Natural killer cell (primary cell): Measurements from ENCODE around the gene SLC2A11. TPM values are rescaled to one million over a fixed set of nuclear protein-coding genes. Genes with fewer than 3 reads are reported as not detected.
"Not testable (repeated sequence)": the region's sequence is repeated elsewhere in the genome, so short reads cannot be mapped to it uniquely, and the experiment has no call there.

Experiments used
- ATAC-seq, 3 donors: fragments of 150-1000 bp in 2 of 3; fragments of 200-7000 bp in 1 of 3; cut with Tn5 transposase; 1 replicate in 1 of 3; 2 replicates in 2 of 3; pipeline ENCODE4 v1.10.0; 2021; ENCODE audit warnings: mild to moderate bottlenecking in 2 of 3, moderate library complexity in 2 of 3
- DNase-seq, 2 donors: peaks; one replicate each; pipeline versions ENCODE4 v3.0.0 to v3.0.0-alpha.2; 2013 to 2021; ENCODE audit warnings: mixed read lengths in 1 of 2
- H3K27ac ChIP-seq: one replicate; pipeline ENCODE4 v1.5.1; 2013; ENCODE audit warnings: mild to moderate bottlenecking, low read length
- H3K27me3 ChIP-seq: one replicate; pipeline ENCODE4 v1.6.1; 2013; ENCODE audit warnings: low read length; ENCODE audit not compliant: control insufficient read depth, insufficient read depth
- H3K36me3 ChIP-seq: one replicate; pipeline ENCODE4 v1.6.1; 2013; ENCODE audit warnings: low read length; ENCODE audit not compliant: control insufficient read depth, insufficient read depth
- H3K4me1 ChIP-seq: one replicate; pipeline ENCODE4 v1.6.1; 2013; ENCODE audit warnings: low read length; ENCODE audit not compliant: control insufficient read depth, insufficient read depth
- H3K4me3 ChIP-seq: one replicate; pipeline ENCODE4 v1.5.1; 2013; ENCODE audit warnings: low read length
- H3K9me3 ChIP-seq: one replicate; pipeline ENCODE4 v1.6.1; 2013; ENCODE audit warnings: low read length; ENCODE audit not compliant: control insufficient read depth, insufficient read depth
- H3K27ac Mint-ChIP-seq, 2 donors: one replicate each; pipeline ENCODE4 v1.8.0; 2022; ENCODE audit warnings: mild to moderate bottlenecking in 2 of 2, mixed read lengths in 2 of 2, moderate library complexity in 1 of 2
- H3K27me3 Mint-ChIP-seq, 2 donors: one replicate each; pipeline ENCODE4 v1.8.0; 2022; ENCODE audit warnings: low read depth in 2 of 2, mixed read lengths in 2 of 2
- H3K36me3 Mint-ChIP-seq: one replicate; pipeline ENCODE4 v1.8.0; 2022; ENCODE audit warnings: mixed read lengths
- H3K4me1 Mint-ChIP-seq, 2 donors: one replicate each; pipeline ENCODE4 v1.8.0; 2022; ENCODE audit warnings: mixed read lengths in 2 of 2
- H3K4me3 Mint-ChIP-seq: one replicate; pipeline ENCODE4 v1.8.0; 2022; ENCODE audit warnings: mild to moderate bottlenecking, moderate library complexity, mixed read lengths
- H3K9me3 Mint-ChIP-seq, 2 donors: one replicate each; pipeline ENCODE4 v1.8.0; 2022; ENCODE audit warnings: mixed read lengths in 2 of 2
- WGBS: methylation state at CpG from one replicate; pipeline ENCODE4 v1.1.7; 2013; ENCODE audit warnings: missing lambda C conversion rate; ENCODE audit not compliant: insufficient coverage; 5-methylcytosine and 5-hydroxymethylcytosine counted together
- intact Hi-C: fragments of 100-400 bp; cut with micrococcal nuclease; formaldehyde crosslinking; loops from one replicate; pipeline ENCODE4 v1.14.2; 2022
- total RNA-seq, 4 donors: library from RNA; stranded (reverse); fragments of 120-200 nt in 1 of 4; gene quantifications; one replicate each; pipeline versions ENCODE4 v1.2.3 to v1.2.4, GENCODE V29; 2013 to 2022
- TF ChIP-seq, protein P1 (sequence below): fragments of 200-600 bp; IDR thresholded peaks from one replicate; pipeline ENCODE4 v1.8.0; 2022; ENCODE audit warnings: antibody characterized with exemption

SLC2A11 gene
- total RNA-seq, 3 donors from 2014 or later (not counting 1 experiment from before 2014, with no cell fraction given), result 9.2 to 14.1 (median 11.8) TPM

DNA sequence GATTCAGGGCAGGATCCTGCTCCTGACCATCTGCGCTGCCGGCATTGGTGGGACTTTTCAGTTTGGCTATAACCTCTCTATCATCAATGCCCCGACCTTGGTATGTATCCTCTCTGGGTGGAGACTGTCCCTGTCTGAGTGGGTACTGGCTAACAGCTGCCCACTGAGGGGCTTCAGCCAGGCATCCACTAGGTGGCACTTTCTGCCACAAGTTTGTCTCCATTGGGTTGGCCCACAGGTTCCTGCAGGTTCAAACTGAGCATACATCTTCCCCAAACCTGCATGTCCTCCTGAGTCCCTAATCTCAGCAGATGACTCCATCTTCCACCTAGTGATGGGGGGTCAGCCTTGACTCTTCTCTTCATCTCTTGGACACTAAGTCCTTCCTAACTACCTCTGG, 4.4 kb downstream of the SLC2A11 start:
- peaks cover 15 to 16% of the 10 kb centered on the region in 2 donors for H3K4me1 Mint-ChIP-seq
- no peak overlapping the region for H3K4me3 ChIP-seq
- no peaks in the 10 kb centered on the region for H3K9me3 ChIP-seq
- no peak overlapping the region for H3K27ac ChIP-seq
- peak overlapping the region; percentile 17 for H3K4me3 Mint-ChIP-seq
- no peak overlapping the region for H3K27ac Mint-ChIP-seq
- DNase-seq (peak in 1 of 2 donors; percentile 40), ATAC-seq (no peak)
- 94% methylated on average over 3 of the region's 3 CpGs for WGBS
- TF ChIP-seq, protein P1, sequence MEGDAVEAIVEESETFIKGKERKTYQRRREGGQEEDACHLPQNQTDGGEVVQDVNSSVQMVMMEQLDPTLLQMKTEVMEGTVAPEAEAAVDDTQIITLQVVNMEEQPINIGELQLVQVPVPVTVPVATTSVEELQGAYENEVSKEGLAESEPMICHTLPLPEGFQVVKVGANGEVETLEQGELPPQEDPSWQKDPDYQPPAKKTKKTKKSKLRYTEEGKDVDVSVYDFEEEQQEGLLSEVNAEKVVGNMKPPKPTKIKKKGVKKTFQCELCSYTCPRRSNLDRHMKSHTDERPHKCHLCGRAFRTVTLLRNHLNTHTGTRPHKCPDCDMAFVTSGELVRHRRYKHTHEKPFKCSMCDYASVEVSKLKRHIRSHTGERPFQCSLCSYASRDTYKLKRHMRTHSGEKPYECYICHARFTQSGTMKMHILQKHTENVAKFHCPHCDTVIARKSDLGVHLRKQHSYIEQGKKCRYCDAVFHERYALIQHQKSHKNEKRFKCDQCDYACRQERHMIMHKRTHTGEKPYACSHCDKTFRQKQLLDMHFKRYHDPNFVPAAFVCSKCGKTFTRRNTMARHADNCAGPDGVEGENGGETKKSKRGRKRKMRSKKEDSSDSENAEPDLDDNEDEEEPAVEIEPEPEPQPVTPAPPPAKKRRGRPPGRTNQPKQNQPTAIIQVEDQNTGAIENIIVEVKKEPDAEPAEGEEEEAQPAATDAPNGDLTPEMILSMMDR, result no peak
- H3K36me3 Mint-ChIP-seq, result no peaks in the 10 kb centered on the region
- no peaks in the 10 kb centered on the region for H3K27me3 Mint-ChIP-seq
- peaks cover 15% of the 10 kb centered on the region for H3K4me1 ChIP-seq
- H3K36me3 ChIP-seq, result no peaks in the 10 kb centered on the region
- no peaks in the 10 kb centered on the region for H3K9me3 Mint-ChIP-seq
- no peaks in the 10 kb centered on the region for H3K27me3 ChIP-seq
- intact Hi-C loops, result no loop called here

DNA sequence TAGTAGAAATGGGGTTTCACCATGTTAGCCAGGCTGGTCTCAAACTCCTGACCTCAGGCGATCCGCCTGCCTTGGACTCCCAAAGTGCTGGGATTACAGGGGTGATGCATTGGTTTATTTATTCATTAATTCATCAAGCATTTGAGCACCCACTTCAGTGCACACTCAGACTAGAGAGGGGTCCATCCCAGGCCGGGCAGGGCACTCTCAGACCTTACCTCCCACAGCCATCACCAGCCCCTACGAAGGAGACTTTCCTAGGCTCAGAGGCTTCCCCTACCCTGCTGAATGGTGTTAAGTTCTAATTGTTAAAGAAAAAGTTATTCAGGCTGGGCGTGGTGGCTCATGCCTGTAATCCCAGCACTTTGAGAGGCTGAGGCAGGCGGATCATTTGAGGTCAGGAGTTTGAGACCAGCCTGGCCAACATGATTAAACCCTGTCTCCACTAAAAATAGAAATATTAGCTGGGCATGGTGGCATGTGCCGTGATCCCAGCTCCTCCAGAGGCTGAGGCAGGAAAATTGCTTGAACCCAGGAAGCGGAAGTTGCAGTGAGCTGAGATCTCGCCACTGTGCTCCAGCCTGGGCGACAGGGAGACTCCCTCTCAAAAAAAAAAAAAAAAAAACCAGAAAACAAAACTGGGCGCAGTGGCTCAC, 7.0 kb downstream of the SLC2A11 start:
- H3K9me3 Mint-ChIP-seq, H3K36me3 Mint-ChIP-seq, H3K4me1 ChIP-seq, H3K27ac Mint-ChIP-seq, ATAC-seq, H3K4me1 Mint-ChIP-seq, intact Hi-C loops, H3K4me3 ChIP-seq, DNase-seq, H3K9me3 ChIP-seq, H3K4me3 Mint-ChIP-seq, H3K27me3 ChIP-seq, H3K27me3 Mint-ChIP-seq, H3K27ac ChIP-seq: not testable (repeated sequence)
- peaks cover 18% of the 10 kb centered on the region for H3K36me3 ChIP-seq
- 93% methylated on average over 9 of the region's 11 CpGs for WGBS

DNA sequence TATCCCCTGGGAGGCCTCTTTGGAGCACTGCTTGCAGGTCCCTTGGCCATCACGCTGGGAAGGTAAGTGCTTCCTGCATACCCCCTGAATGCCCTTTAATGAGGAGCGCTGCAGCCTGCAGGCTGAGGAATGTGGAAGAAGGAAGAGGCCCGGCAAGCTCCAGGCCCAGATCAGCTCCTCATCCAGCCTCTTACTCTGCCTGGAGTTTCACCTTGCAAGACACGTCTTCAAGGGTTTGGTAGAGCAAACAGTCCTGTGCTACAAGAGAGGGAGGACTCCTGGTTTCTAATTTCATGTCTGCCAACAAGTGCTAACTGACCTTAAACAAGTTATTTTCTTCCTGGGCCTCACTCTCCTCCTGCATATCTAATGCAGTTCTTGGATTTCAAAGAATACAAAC, 10.9 kb downstream of the SLC2A11 start:
- H3K27me3 Mint-ChIP-seq, result no peaks in the 10 kb centered on the region
- intact Hi-C loops, result no loop called here
- Histone ChIP-seq H3K27ac (no peak overlapping the region), H3K27me3 (no peaks in the 10 kb centered on the region), H3K9me3 (no peaks in the 10 kb centered on the region), H3K36me3 (peaks cover 25% of the 10 kb centered on the region), H3K4me1 (no peaks in the 10 kb centered on the region), H3K4me3 (no peak overlapping the region)
- 100% methylated on average over 4 of the region's 4 CpGs for WGBS
- no peaks in the 10 kb centered on the region for H3K9me3 Mint-ChIP-seq
- H3K4me3 Mint-ChIP-seq, result no peak overlapping the region
- DNase-seq, result no peak
- no peaks in the 10 kb centered on the region for H3K4me1 Mint-ChIP-seq
- no peak for ATAC-seq
- no peaks in the 10 kb centered on the region for H3K36me3 Mint-ChIP-seq
- no peak overlapping the region for H3K27ac Mint-ChIP-seq
- TF ChIP-seq, protein P1, result no peak

DNA sequence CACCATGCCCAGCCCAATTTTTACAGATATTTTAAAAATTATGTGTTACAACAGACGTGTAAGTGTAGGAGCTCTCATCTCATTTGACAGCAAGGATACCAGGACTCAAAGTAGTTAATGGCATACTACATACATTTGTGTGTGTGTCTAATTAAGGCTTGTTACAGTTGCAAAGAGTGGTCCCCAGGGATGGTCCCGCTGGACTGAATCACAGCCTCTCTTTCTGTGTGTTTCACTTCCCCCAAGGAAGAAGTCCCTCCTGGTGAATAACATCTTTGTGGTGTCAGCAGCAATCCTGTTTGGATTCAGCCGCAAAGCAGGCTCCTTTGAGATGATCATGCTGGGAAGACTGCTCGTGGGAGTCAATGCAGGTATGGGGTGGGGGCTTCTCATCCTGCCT, 17.2 kb downstream of the SLC2A11 start:
- H3K36me3 Mint-ChIP-seq, result no peaks in the 10 kb centered on the region
- H3K4me3 Mint-ChIP-seq, result no peak overlapping the region
- no peak for ATAC-seq
- TF ChIP-seq, protein P1, result no peak
- no peak for DNase-seq
- 94% methylated on average over 3 of the region's 4 CpGs for WGBS
- Histone ChIP-seq H3K36me3 (peaks cover 6% of the 10 kb centered on the region), H3K27me3 (no peaks in the 10 kb centered on the region), H3K9me3 (no peaks in the 10 kb centered on the region), H3K4me3 (no peak overlapping the region), H3K4me1 (no peaks in the 10 kb centered on the region), H3K27ac (no peak overlapping the region)
- intact Hi-C loops, result no loop called here
- H3K4me1 Mint-ChIP-seq, result no peaks in the 10 kb centered on the region
- H3K27me3 Mint-ChIP-seq, result no peaks in the 10 kb centered on the region
- H3K9me3 Mint-ChIP-seq, result no peaks in the 10 kb centered on the region
- no peak overlapping the region for H3K27ac Mint-ChIP-seq
